K562 (cell line): ENCODE results near the gene ZNF30. TPM values are rescaled to one million over a fixed set of nuclear protein-coding genes. Genes with fewer than 3 reads are reported as not detected.
A peak's percentile ranks its signal among the peaks of the same experiment; 100 is the strongest.

Source experiments
- ATF7 ChIP-seq: fragments of 450-650 bp; IDR thresholded peaks from 2 replicates; pipeline ENCODE4 v1.7.1; 2014; ENCODE audit warnings: mild to moderate bottlenecking, moderate library complexity
- CBFA2T2 ChIP-seq: fragments of 450-650 bp; conservative IDR thresholded peaks from 2 replicates; pipeline ENCODE4 v1.6.1; 2017; ENCODE audit warnings: mild to moderate bottlenecking
- CBFA2T3 ChIP-seq: fragments of 450-650 bp; IDR thresholded peaks from 2 replicates; pipeline ENCODE4 v1.6.1; 2017
- CC2D1A ChIP-seq: fragments of 450-650 bp; IDR thresholded peaks from 2 replicates; pipeline ENCODE4 v1.6.1; 2017; ENCODE audit warnings: mild to moderate bottlenecking
- CREBBP ChIP-seq: IDR thresholded peaks from one replicate; pipeline ENCODE4 v1.6.1; 2012; ENCODE audit warnings: low read depth, mild to moderate bottlenecking, control low read depth, inconsistent platforms, low read length
- CREM ChIP-seq: IDR thresholded peaks from 2 replicates; pipeline ENCODE4 v1.6.1; 2014; ENCODE audit warnings: antibody characterized with exemption, low read depth
- FOXA3 ChIP-seq, 2 experiments: fragments of 450-650 bp in 1 of 2; sonication (generic) in 1 of 2; formaldehyde crosslinking; IDR thresholded peaks in 1 of 2; conservative IDR thresholded peaks in 1 of 2; 2 replicates each; pipeline versions ENCODE4 v1.4.0 to v1.8.0; 2020 to 2022; ENCODE audit warnings: mild to moderate bottlenecking in 2 of 2, missing genetic modification reagents in 1 of 2
- FOXK2 ChIP-seq, 2 experiments: fragments of 450-650 bp; IDR thresholded peaks in 1 of 2; conservative IDR thresholded peaks in 1 of 2; 2 replicates each; pipeline ENCODE4 v1.6.1; 2016; ENCODE audit warnings: low read depth in 2 of 2, mild to moderate bottlenecking in 1 of 2
- GATA2 ChIP-seq: sonication (generic); formaldehyde crosslinking; IDR thresholded peaks from 2 replicates; pipeline ENCODE4 v1.4.0; 2020; ENCODE audit warnings: mild to moderate bottlenecking, missing genetic modification reagents
- L3MBTL2 ChIP-seq: fragments of 450-650 bp; IDR thresholded peaks from 2 replicates; pipeline ENCODE4 v1.6.1; 2016; ENCODE audit warnings: mild to moderate bottlenecking, moderate library complexity
- SMARCE1 ChIP-seq: fragments of 450-650 bp; IDR thresholded peaks from 2 replicates; pipeline ENCODE4 v1.7.1; 2016; ENCODE audit warnings: mild to moderate bottlenecking
- TAF9B ChIP-seq: fragments of 450-650 bp; IDR thresholded peaks from 2 replicates; pipeline ENCODE4 v1.6.1; 2018; ENCODE audit warnings: mild to moderate bottlenecking; ENCODE audit not compliant: partially characterized antibody
- TBL1XR1 ChIP-seq, 2 experiments: IDR thresholded peaks; 2 replicates each; pipeline ENCODE4 v1.6.1; 2012; ENCODE audit warnings: improper control_type of control experiment in 2 of 2, low read length in 2 of 2, mild to moderate bottlenecking in 1 of 2
- TEAD4 ChIP-seq, 2 experiments: sonication (generic) in 1 of 2; formaldehyde crosslinking in 1 of 2; IDR thresholded peaks; 2 replicates each; pipeline versions ENCODE4 v1.6.1 to v1.8.0; 2012 to 2022; ENCODE audit warnings: borderline replicate concordance in 1 of 2, inconsistent platforms in 1 of 2, low read length in 1 of 2, mild to moderate bottlenecking in 1 of 2, missing genetic modification reagents in 1 of 2
- polyA plus RNA-seq, 8 experiments: library from polyadenylated mRNA; depleted of rRNA in 4 of 8; stranded (reverse) in 5 of 8; unstranded in 3 of 8; fragments of >200 nt; fragmentation: Nextera tagmentation in 2 of 8; fragmentation: Illumina TruSeq in 1 of 8; extraction: Ambion mirVana in 2 of 8; extraction: Trizol in 1 of 8; gene quantifications; 2 replicates each; pipeline versions ENCODE4 v1.2.1 to v1.2.3, GENCODE V29; 2011 to 2014; ENCODE audit warnings: inconsistent platforms in 1 of 8, missing spikeins in 1 of 8
- total RNA-seq, 7 experiments: library from RNA; depleted of rRNA in 6 of 7; stranded (reverse); fragments of >200 nt in 6 of 7; fragmentation: Illumina TruSeq in 2 of 7; extraction: Trizol in 2 of 7; gene quantifications; 2 replicates each; pipeline versions ENCODE4 v1.2.1 to v1.2.3, GENCODE V29; 2011 to 2021; ENCODE audit warnings: low replicate concordance in 1 of 7
- TF ChIP-seq, protein P1 (sequence below): fragments of 200-800 bp; sonication (Bioruptor generic); IDR thresholded peaks from 2 replicates; pipeline ENCODE4 v1.6.1; 2017; ENCODE audit warnings: missing genetic modification characterization, missing compliant biosample characterization
- TF ChIP-seq, protein P2 (sequence below), 3 experiments: fragments of 200-800 bp in 1 of 3; sonication (Bioruptor generic) in 1 of 3; sonication (generic) in 1 of 3; formaldehyde crosslinking in 1 of 3; IDR thresholded peaks; 2 replicates each; pipeline versions ENCODE4 v1.6.1 to v1.8.0; 2016 to 2022; ENCODE audit warnings: mild to moderate bottlenecking in 2 of 3, missing compliant biosample characterization in 2 of 3, missing genetic modification characterization in 2 of 3, missing genetic modification reagents in 1 of 3
- TF ChIP-seq, protein P3 (sequence below): fragments of 250-450 bp; sonication (Bioruptor Pico); IDR thresholded peaks from 2 replicates; pipeline ENCODE4 v1.4.0; 2020

The ZNF30 gene
- total and polyA plus RNA-seq, 9 of the 15 experiments (the other 6 are each of a cell fraction or from before 2014, with no cell fraction given), result 7.3 to 13.4 (median 10.6) TPM

DNA sequence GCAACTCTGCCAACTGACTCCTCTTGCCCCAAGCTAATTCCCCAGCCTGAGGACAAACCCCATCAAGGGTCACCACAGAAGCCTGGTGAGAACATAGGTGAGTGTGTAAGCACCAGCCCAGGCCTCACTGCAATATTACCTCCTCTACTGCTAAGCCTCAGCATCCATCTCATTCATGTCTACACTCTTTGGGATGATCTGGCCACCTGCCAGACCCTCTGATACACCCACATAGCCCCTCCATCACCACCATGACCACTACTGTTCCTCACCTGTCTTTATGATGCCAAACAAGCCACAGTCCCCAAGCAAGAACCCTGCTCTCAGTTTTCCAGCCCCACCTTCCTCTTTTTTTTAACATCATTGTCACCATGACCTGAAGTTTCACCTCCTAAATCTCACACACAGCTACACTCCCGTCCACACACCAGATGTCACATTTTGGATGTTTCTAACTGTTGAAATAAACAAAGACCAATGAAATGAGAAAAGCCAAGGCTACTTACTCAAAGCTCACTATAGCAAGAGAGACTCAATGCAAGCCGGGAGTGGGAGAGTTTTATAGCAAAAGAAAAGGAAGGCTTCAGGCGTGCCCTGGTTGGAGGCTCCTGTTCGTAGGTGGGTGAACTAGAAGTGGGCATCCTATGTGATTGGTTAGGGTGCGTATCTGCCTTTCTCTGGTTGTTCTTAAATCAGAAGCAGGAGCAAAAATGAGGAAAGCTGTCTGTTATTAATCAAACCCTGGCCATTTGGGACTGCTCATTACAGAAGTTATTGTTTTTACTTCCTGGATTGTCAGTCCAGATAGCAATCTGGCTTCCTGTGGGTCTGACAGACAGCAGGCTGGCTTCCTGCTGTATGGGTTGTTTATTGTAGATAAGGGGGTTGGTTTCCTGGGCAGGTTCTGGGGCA is 35.3 kb downstream of the ZNF30 start (continued):
- TF ChIP-seq CBFA2T3 (peak; percentile 90), TEAD4 (IDR thresholded peaks at IDR 0.05; ENCODE audit: low read length) (peak; percentile 80), TEAD4 (CRISPR knock-in tag; IDR thresholded peaks at IDR 0.05; ENCODE audit: borderline replicate concordance) (no peak), CC2D1A (0 out of 2 replicates have a peak, but pooled peaks have one; percentile 54), CBFA2T2 (peak; percentile 77), FOXK2 (conservative IDR thresholded peaks at IDR 0.05 in 1 of 2, IDR thresholded peaks at IDR 0.05 in 1 of 2; ENCODE audit: low read depth in 2 of 2) (peak; percentile 80 to 82), L3MBTL2 (no peak), ATF7 (peak; percentile 54; the same call in 1 of the 2 replicates), SMARCE1 (peak; percentile 71), CREM (peak; percentile 46), TBL1XR1 (IDR thresholded peaks at IDR 0.05; ENCODE audit: low read length in 2 of 2) (peak in 1 of 2 experiments; percentile 91; a peak in 2 of 4 replicates), FOXA3 (CRISPR knock-in tag; conservative IDR thresholded peaks at IDR 0.05 in 1 of 2, IDR thresholded peaks at IDR 0.05 in 1 of 2) (peak; percentile 46 to 61; a peak in 1 of 4 replicates), GATA2 (peak; percentile 94), TAF9B (peak; percentile 35), CREBBP (no peak)
- TF ChIP-seq, protein P1, sequence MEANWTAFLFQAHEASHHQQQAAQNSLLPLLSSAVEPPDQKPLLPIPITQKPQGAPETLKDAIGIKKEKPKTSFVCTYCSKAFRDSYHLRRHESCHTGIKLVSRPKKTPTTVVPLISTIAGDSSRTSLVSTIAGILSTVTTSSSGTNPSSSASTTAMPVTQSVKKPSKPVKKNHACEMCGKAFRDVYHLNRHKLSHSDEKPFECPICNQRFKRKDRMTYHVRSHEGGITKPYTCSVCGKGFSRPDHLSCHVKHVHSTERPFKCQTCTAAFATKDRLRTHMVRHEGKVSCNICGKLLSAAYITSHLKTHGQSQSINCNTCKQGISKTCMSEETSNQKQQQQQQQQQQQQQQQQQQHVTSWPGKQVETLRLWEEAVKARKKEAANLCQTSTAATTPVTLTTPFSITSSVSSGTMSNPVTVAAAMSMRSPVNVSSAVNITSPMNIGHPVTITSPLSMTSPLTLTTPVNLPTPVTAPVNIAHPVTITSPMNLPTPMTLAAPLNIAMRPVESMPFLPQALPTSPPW (CRISPR knock-in tag), result 0 out of 2 replicates have a peak, but pooled peaks have one; percentile 15
- TF ChIP-seq, protein P2, sequence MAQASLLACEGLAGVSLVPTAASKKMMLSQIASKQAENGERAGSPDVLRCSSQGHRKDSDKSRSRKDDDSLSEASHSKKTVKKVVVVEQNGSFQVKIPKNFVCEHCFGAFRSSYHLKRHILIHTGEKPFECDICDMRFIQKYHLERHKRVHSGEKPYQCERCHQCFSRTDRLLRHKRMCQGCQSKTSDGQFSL (CRISPR knock-in tag; IDR thresholded peaks at IDR 0.05), result no peak
- TF ChIP-seq, protein P2 (tag; IDR thresholded peaks at IDR 0.05), result no peak
- TF ChIP-seq, protein P3, sequence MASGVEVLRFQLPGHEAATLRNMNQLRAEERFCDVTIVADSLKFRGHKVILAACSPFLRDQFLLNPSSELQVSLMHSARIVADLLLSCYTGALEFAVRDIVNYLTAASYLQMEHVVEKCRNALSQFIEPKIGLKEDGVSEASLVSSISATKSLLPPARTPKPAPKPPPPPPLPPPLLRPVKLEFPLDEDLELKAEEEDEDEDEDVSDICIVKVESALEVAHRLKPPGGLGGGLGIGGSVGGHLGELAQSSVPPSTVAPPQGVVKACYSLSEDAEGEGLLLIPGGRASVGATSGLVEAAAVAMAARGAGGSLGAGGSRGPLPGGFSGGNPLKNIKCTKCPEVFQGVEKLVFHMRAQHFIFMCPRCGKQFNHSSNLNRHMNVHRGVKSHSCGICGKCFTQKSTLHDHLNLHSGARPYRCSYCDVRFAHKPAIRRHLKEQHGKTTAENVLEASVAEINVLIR (CRISPR knock-in tag), result no peak
